GM12878 (cell line): Measurements from ENCODE around the gene ADAM19.

Source experiments
- BHLHE40 ChIP-seq, 2 experiments: fragments of 450-650 bp in 1 of 2; IDR thresholded peaks; 2 replicates each; pipeline ENCODE4 v1.6.1; 2011 to 2017; ENCODE audit warnings: low read depth in 2 of 2, borderline replicate concordance in 1 of 2, improper control_type of control experiment in 1 of 2, low read length in 1 of 2, mild to moderate bottlenecking in 1 of 2
- TF ChIP-seq, protein P1 (sequence below): IDR thresholded peaks from 2 replicates; pipeline ENCODE4 v1.6.1; 2012; ENCODE audit warnings: low read length, inconsistent platforms

- TF ChIP-seq, protein P1, sequence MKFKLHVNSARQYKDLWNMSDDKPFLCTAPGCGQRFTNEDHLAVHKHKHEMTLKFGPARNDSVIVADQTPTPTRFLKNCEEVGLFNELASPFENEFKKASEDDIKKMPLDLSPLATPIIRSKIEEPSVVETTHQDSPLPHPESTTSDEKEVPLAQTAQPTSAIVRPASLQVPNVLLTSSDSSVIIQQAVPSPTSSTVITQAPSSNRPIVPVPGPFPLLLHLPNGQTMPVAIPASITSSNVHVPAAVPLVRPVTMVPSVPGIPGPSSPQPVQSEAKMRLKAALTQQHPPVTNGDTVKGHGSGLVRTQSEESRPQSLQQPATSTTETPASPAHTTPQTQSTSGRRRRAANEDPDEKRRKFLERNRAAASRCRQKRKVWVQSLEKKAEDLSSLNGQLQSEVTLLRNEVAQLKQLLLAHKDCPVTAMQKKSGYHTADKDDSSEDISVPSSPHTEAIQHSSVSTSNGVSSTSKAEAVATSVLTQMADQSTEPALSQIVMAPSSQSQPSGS, result no peak
- no peak for TF ChIP-seq BHLHE40 (IDR thresholded peaks at IDR 0.05; ENCODE audit: borderline replicate concordance in 1 of 2, low read depth in 2 of 2, low read length in 1 of 2)
These were observed 129.7 kb downstream of the ADAM19 start for GRCh38 chr5:157445745-157446411.
